GM18526 (cell line): ENCODE data around the gene ERBB4.

Experiments used
- POLR2A ChIP-seq: IDR thresholded peaks from 3 replicates; pipeline ENCODE4 v1.6.1; 2011; ENCODE audit not compliant: insufficient read length; ENCODE audit errors: extremely low read depth

Gene ERBB4

GRCh38 chr2:212142631-212143030 lies 396.0 kb downstream of the ERBB4 start:
- no peak for TF ChIP-seq POLR2A

- no peak for TF ChIP-seq POLR2A
Observed at GRCh38 chr2:212141499-212141898, 397.1 kb downstream of the ERBB4 start.

- no peak for TF ChIP-seq POLR2A
Observed at GRCh38 chr2:212136216-212136795, 402.3 kb downstream of the ERBB4 start.

GRCh38 chr2:212135739-212136138 lies 402.9 kb downstream of the ERBB4 start:
- TF ChIP-seq POLR2A, result no peak

- TF ChIP-seq POLR2A, result no peak
Observed at GRCh38 chr2:212133337-212133736, 405.3 kb downstream of the ERBB4 start.

DNA sequence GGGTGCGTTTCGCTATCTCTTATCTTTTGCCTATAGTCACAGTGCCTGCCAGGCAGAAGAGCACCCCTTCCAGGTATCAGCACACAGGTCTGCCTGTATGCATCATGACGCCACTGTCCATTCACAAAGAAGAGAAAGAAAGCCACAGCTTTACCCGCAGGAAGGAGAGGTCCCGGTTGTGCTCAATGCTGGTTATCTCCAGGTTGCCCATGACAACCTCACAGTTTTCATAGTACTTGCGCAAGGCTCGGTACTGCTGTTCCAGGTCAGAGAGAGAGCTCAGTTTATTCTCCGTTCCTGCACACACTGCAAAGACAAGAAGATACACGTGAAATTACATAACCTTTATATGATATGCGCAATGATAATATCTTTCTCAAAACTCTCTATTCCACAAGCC lies 414.0 kb downstream of the ERBB4 start:
- no peak for TF ChIP-seq POLR2A

- no peak for TF ChIP-seq POLR2A
Observed at GRCh38 chr2:212119591-212119990, 419.0 kb downstream of the ERBB4 start.

DNA sequence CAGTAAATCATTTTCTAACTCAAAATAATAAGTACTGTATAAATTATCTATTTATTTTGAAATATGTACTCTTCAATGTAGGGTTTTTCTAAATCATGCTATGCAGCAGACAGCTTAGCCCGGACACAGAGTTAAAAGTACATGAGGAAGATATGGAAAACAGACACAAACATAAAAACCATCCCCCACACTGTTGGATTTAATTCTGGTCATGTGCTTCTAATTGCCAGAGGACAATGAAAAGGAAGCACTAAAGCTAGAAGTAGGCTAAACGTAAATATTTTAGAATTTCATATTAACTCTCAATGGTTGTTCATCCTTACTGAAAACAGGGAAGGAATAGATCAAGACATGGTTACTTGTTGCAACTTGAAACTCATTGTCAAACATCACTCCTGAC lies 420.7 kb downstream of the ERBB4 start:
- no peak for TF ChIP-seq POLR2A

- TF ChIP-seq POLR2A, result no peak
Observed at GRCh38 chr2:212114489-212114888, 424.1 kb downstream of the ERBB4 start.

DNA sequence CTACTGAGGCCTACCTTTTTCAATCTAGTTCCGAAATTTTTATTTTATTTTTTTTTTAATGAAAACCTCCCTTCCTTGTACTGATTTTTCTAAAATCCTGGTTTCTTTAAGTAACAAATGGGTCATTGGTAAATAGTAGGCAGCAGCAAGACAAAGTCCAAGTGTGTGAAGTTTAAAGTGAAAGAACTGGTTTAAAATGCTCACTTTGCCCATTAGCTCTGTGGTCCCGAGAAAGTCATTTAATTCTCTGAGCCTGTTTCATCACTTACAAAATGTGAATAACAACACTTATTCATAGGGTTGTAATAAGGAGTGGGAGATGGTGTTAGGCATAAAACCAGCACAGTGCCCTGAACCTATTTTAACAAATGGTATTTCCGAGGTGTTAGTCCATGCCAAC lies 426.2 kb downstream of the ERBB4 start:
- no peak for TF ChIP-seq POLR2A

DNA sequence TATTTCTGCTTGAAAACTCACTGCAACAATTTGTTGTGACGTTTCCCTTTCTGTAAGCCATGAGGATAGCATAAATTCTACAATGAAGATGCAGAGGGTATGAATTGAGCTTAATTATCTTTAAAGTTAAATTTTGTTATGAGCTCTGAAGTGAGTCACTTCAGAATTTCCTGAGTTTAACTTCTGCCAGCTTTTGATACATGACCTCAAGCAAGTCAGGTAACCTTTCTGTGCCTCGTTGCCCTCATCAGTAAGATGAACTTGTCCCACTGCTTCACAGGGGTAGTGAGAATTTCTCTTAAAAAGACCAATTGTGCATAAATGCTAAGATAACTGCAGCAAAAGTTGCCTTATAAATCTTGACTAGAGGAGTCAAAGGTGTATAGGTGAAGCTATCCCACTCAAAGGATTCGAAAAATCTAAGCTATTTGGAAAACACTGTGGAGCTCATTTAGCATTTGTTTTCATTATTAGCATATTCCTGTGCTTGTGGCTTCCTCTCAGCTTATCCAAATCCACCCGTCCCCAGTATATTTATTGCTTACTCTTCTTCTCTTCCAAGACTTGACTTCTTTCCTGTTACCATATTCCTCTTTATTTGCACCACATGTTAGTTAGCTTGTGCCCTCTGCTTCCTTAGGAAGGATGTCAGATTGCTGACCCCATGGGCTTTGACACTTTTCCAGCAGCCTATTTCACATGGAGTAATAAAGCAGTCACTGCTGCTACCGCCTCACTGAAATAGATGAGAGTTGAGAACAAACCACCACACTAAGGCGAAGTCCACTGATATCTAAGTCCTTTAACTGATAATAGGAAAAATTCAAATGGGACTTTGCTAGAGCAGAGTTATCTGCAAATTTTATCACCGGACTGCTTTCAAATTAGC lies 428.6 kb downstream of the ERBB4 start:
- no peak for TF ChIP-seq POLR2A

DNA sequence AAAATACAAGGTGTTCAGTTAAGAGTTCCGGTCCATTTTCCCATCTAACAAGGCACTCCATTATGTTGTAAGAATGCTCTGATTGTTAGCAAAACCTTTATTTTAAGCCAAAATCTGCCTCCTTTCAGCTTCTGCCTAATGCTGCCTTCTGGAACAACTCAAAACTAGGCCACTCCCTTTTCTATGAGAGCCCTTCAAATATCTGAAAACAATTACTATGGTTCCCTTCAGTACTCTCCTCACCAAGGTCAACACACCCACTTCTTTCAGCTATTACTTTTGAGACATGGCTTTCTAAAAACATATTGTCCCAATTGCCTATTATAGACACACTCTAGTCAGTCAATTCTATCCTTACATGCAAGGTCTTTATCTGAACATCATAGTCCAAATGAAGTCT lies 429.4 kb downstream of the ERBB4 start:
- TF ChIP-seq POLR2A, result no peak

DNA sequence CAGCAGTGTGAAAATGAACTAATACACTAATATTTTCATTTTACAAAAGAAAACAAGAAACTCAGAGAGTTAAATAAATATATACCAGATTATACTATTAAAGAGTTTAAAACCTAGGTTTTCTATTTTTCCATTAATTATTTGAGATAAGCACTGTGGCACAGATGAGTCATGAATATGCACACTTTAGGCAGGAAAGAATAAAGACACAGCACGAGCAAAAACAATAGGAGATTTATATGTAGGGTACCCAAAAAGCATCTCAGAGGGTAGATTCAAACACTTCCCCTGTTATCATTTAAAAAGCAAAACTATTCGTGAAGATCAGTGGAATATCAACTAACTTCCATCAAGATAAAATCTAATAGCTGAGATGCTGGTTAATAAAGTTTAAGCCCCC lies 430.6 kb downstream of the ERBB4 start:
- no peak for TF ChIP-seq POLR2A

DNA sequence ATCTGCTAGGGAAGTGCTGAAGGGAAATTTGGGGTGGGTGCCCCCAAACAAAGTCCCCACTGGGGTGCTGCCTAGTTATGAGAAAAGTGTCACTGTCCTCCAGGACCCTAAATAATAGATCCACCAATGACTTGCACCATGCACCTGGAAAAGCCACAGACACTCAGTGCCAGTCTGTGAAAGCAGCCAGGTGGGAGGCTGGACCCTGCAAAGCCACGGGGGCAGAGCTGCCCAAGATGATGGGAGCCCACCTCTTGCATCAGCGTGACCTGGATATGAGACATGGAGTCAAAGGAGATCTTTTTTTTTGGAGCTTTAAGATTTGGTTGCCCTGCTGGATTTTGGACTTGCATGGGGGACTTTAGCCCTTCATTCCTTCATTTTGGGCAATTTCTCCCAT lies 431.6 kb downstream of the ERBB4 start:
- no peak for TF ChIP-seq POLR2A

DNA sequence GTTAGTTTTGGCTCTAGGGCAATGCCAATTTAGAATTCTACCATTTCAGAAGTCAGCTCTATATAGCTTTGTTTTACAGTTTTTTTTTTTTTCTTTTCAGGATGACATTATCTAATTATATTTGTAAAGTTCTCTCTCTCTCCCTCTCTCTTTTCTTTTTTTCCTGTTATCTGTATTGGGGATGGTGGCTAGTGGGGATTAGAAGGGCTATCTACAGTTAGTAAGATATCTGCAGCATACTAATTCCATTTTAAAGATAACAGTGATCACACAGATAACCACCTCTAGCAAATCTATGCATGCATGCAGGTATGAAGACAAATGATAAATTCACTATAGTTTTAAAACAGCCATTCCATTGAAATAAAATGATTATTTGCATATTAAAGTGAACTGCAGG lies 438.9 kb downstream of the ERBB4 start:
- no peak for TF ChIP-seq POLR2A

DNA sequence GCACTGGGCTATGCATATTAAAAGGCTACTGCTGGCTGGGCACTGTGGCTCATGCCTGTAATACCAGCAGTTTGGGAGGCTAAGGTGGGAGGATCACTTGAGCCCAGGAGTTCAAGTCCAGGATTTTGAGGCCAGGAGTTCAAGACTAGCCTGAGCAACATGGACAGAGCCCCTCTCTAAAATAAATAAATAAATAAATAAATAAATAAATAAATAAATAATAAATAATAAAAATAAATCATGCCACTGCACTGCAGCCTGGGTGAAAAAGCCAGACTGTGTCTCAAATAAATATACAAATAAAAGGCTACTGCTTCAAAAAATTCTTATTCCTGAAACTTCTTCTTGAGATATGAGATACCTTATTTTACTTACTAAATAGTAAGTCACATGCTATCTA lies 439.6 kb downstream of the ERBB4 start:
- no peak for TF ChIP-seq POLR2A

GRCh38 chr2:212097001-212097400 lies 441.6 kb downstream of the ERBB4 start:
- TF ChIP-seq POLR2A, result no peak
